ENCODE measurements around the gene ERC2.

- no peak for TF ChIP-seq GATA3 (IDR thresholded peaks at IDR 0.05; ENCODE audit: low read depth, low read length)
- no peak for TF ChIP-seq GATA2 (IDR thresholded peaks at IDR 0.05; ENCODE audit: low read depth, low read length)
Observed at GRCh38 chr3:55621648-55622047, 846.6 kb downstream of the ERC2 start.

Data from SH-SY5Y (cell line).